ENCODE results near the gene TMCO4. TPM values are rescaled to one million over a fixed set of nuclear protein-coding genes. Genes with fewer than 3 reads are reported as not detected.

The TMCO4 gene
- total RNA-seq, 1 donor from 2014 or later: 18.6 TPM

DNA sequence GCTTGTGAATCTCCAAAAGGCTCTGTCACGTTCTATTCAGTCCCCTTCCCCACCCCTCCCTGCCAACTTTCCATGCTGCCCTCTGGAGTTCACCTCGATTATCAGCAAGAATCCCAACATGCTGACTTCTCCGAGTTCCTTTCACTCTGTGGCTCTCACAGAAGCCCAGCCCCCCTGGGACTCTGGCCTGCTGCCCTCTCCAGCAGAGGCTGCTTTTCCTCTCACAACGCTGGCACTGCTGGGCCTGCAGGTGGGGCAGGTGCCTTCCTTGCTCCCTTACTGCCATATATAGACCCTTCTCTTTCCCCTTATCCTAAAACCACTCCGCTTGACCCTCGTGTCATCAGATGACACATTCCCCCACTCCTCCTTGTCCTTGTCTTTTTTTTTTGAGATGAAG is 25.6 kb upstream of the TMCO4 start:
- H3K36me3 Mint-ChIP-seq (ENCODE audit: insufficient read depth): no peaks in the 10 kb centered on the region
- H3K27ac Mint-ChIP-seq: no peak overlapping the region
- H3K4me1 Mint-ChIP-seq (ENCODE audit: low read depth): no peaks in the 10 kb centered on the region
- no peak overlapping the region for H3K4me3 Mint-ChIP-seq (ENCODE audit: low read depth)
- peaks cover 9% of the 10 kb centered on the region for H3K27me3 Mint-ChIP-seq
- TF ChIP-seq, protein P1, sequence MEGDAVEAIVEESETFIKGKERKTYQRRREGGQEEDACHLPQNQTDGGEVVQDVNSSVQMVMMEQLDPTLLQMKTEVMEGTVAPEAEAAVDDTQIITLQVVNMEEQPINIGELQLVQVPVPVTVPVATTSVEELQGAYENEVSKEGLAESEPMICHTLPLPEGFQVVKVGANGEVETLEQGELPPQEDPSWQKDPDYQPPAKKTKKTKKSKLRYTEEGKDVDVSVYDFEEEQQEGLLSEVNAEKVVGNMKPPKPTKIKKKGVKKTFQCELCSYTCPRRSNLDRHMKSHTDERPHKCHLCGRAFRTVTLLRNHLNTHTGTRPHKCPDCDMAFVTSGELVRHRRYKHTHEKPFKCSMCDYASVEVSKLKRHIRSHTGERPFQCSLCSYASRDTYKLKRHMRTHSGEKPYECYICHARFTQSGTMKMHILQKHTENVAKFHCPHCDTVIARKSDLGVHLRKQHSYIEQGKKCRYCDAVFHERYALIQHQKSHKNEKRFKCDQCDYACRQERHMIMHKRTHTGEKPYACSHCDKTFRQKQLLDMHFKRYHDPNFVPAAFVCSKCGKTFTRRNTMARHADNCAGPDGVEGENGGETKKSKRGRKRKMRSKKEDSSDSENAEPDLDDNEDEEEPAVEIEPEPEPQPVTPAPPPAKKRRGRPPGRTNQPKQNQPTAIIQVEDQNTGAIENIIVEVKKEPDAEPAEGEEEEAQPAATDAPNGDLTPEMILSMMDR (IDR thresholded peaks at IDR 0.05; ENCODE audit: unreplicated experiment): no peak
- no peak for DNase-seq (ENCODE audit: low spot score, unreplicated experiment)
- no peaks in the 10 kb centered on the region for H3K9me3 Mint-ChIP-seq (ENCODE audit: low read depth)

GRCh38 chr1:19824541-19824940 is 24.8 kb upstream of the TMCO4 start:
- H3K27me3 Mint-ChIP-seq: peaks cover 9% of the 10 kb centered on the region
- DNase-seq (ENCODE audit: low spot score, unreplicated experiment): no peak
- TF ChIP-seq, protein P1 (IDR thresholded peaks at IDR 0.05; ENCODE audit: unreplicated experiment): no peak
- peaks cover 2% of the 10 kb centered on the region for H3K4me1 Mint-ChIP-seq (ENCODE audit: low read depth)
- no peaks in the 10 kb centered on the region for H3K36me3 Mint-ChIP-seq (ENCODE audit: insufficient read depth)
- H3K4me3 Mint-ChIP-seq (ENCODE audit: low read depth): no peak overlapping the region
- no peaks in the 10 kb centered on the region for H3K9me3 Mint-ChIP-seq (ENCODE audit: low read depth)
- H3K27ac Mint-ChIP-seq: no peak overlapping the region

DNA sequence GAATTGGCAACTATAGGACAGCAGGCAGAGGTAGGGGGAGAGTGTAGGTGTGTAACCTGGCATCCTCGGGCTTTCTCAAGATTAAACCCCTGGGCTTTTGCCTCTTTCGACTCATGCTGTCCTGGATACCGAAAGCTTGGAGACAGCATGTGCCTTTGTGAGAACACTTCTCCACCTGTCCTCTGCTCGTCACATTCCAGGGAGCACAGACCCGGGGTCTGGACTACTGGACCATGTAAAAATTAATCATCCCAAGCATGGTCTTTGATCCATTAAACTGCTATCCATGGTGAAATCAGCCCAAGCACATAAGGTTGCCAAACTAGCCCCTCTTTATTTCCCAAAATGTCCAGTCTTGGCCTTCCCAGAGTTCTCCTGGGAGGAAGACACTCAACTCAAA is 24.3 kb upstream of the TMCO4 start:
- Mint-ChIP-seq H3K27ac (no peak overlapping the region), H3K4me3 (ENCODE audit: low read depth) (no peak overlapping the region), H3K4me1 (ENCODE audit: low read depth) (peaks cover 8% of the 10 kb centered on the region), H3K27me3 (peaks cover 6% of the 10 kb centered on the region), H3K36me3 (ENCODE audit: insufficient read depth) (no peaks in the 10 kb centered on the region), H3K9me3 (ENCODE audit: low read depth) (no peaks in the 10 kb centered on the region)
- TF ChIP-seq, protein P1 (IDR thresholded peaks at IDR 0.05; ENCODE audit: unreplicated experiment): no peak
- no peak for DNase-seq (ENCODE audit: low spot score, unreplicated experiment)

DNA sequence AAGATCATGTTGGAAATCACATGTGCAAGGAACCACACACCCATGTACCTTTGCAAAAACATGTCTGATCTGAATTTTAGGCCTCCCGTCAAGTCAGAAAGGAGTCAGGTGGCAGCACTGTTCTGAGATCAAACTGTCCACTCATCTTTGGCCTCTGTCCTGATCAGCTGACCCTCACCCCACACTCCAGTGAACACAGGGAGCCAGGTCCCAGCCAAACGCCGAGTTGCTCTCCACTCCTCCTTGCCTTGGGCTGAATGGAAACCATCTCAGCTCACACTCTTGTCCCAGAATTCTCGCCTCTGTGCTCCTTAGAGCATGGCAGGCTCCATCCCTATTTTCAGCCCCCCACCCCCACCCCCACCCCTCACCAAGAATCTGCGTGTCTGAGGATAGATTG is 20.0 kb upstream of the TMCO4 start:
- Mint-ChIP-seq H3K27ac (no peak overlapping the region), H3K36me3 (ENCODE audit: insufficient read depth) (no peaks in the 10 kb centered on the region), H3K9me3 (ENCODE audit: low read depth) (no peaks in the 10 kb centered on the region), H3K4me3 (ENCODE audit: low read depth) (no peak overlapping the region), H3K27me3 (peaks cover 6% of the 10 kb centered on the region), H3K4me1 (ENCODE audit: low read depth) (peaks cover 18% of the 10 kb centered on the region)
- no peak for DNase-seq (ENCODE audit: low spot score, unreplicated experiment)
- TF ChIP-seq, protein P1 (IDR thresholded peaks at IDR 0.05; ENCODE audit: unreplicated experiment): no peak

DNA sequence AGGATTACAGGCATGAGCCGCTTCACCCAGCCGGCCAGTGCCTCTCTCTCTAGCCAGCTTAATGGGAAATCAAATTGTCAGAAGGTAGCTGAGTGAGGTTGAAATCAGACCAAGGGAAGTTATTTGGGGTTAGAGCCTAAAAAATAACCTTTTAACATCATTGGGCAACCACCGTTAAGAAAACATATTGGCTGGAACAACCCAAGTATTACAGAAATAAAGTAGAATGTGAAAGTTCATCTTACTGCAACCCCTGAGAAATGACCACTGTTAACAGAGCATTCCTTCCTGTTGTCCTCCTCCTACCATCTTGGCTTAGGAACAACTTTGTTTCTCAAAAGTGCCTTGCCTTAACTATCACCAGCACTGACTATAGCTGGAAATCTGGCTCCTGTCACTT is 18.6 kb upstream of the TMCO4 start:
- no peak for DNase-seq (ENCODE audit: low spot score, unreplicated experiment)
- TF ChIP-seq, protein P1 (IDR thresholded peaks at IDR 0.05; ENCODE audit: unreplicated experiment): no peak
- no peaks in the 10 kb centered on the region for H3K9me3 Mint-ChIP-seq (ENCODE audit: low read depth)
- H3K36me3 Mint-ChIP-seq (ENCODE audit: insufficient read depth): no peaks in the 10 kb centered on the region
- peaks cover 22% of the 10 kb centered on the region for H3K4me1 Mint-ChIP-seq (ENCODE audit: low read depth)
- no peak overlapping the region for H3K4me3 Mint-ChIP-seq (ENCODE audit: low read depth)
- H3K27me3 Mint-ChIP-seq: peaks cover 4% of the 10 kb centered on the region
- H3K27ac Mint-ChIP-seq: no peak overlapping the region
